MM.1S (cell line): ENCODE measurements around the gene IL12A.

Experiments
- EZH2 ChIP-seq: fragments of 300-600 bp; sonication (generic); optimal IDR thresholded peaks from 2 replicates; pipeline ENCODE3; 2017; ENCODE audit warnings: low read depth, mild to moderate bottlenecking, antibody characterized with exemption, low read length, mixed read lengths
- EZH2phosphoT487 ChIP-seq: fragments of 300-600 bp; sonication (generic); IDR thresholded peaks from 2 replicates; pipeline ENCODE4 v1.6.1; 2018; ENCODE audit warnings: antibody characterized with exemption, low read length
- TF ChIP-seq, protein P1 (sequence below): fragments of 300-600 bp; sonication (generic); IDR thresholded peaks from 2 replicates; pipeline ENCODE4 v1.5.1; 2016; ENCODE audit warnings: antibody characterized with exemption, low read length, mixed read lengths

DNA sequence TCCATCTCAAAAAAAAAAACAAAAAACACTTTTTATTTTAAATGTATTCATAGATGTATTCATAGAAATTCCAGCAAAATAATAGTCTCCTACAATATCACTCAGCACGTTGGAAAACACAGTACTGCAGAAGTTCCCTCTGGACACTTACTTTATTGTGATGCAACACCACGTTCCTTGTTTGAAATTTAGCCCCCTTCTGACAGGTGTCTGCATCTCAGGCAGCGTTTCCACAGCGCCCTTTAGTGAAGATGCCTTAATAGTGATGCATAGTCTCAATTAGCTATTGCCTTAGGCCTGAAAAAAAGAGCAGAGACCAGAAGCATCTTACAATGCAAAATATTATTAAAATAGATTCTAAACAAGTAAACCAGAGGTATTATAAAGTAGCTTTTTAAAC, 20.3 kb downstream of the IL12A start:
- TF ChIP-seq, protein P1, sequence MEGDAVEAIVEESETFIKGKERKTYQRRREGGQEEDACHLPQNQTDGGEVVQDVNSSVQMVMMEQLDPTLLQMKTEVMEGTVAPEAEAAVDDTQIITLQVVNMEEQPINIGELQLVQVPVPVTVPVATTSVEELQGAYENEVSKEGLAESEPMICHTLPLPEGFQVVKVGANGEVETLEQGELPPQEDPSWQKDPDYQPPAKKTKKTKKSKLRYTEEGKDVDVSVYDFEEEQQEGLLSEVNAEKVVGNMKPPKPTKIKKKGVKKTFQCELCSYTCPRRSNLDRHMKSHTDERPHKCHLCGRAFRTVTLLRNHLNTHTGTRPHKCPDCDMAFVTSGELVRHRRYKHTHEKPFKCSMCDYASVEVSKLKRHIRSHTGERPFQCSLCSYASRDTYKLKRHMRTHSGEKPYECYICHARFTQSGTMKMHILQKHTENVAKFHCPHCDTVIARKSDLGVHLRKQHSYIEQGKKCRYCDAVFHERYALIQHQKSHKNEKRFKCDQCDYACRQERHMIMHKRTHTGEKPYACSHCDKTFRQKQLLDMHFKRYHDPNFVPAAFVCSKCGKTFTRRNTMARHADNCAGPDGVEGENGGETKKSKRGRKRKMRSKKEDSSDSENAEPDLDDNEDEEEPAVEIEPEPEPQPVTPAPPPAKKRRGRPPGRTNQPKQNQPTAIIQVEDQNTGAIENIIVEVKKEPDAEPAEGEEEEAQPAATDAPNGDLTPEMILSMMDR = no peak
- no peak for TF ChIP-seq EZH2
- no peak for TF ChIP-seq EZH2phosphoT487
